Measurements from ENCODE around the gene GABRD.

The GABRD gene

DNA sequence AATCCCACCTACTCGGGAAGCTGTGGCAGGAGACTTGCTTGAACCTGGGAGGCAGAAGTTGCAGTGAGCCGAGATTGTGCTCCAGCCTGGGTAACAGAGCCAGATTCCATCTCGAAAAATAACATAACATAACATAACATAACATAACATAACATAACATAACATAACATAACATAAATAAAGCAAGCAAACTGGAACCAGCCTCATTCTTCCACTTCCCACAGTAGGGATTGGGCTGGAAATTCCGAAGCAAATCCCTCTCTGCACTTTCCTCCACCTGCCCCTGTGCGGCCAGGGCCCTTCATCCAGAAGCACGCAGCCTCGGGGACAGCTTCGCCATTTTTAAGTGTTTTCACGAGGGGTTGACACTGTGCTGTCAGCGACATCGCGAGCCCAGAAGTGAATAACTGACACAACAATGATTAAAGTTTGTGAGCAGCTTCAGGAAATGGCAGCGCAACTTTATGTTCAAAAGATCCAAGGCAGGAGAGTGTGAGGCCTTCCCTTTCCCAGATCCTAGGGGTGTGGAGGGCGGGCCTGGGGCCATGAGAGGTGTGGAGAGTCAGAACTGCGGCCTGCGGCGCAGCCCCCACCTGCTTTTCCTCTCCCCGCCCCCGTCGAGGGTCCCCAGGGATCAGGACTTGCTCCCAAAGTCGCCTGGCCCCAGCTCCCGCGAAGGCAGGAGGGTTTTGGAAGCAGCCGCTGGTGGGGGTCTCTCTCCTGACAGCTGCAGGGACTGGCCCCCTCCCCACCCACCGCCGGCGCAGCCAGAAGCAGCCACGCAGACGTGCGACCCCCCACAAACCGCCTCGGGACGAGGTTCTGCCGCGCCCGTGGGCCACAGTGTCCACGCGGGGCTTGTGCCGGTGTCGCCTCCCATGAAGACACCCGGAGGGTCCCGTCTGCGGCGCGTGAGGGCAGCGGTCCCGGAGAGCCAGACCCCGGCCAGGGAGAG lies 651 bp upstream of the GABRD start:
- no peak for DNase-seq (ENCODE audit: low read depth)

DNA sequence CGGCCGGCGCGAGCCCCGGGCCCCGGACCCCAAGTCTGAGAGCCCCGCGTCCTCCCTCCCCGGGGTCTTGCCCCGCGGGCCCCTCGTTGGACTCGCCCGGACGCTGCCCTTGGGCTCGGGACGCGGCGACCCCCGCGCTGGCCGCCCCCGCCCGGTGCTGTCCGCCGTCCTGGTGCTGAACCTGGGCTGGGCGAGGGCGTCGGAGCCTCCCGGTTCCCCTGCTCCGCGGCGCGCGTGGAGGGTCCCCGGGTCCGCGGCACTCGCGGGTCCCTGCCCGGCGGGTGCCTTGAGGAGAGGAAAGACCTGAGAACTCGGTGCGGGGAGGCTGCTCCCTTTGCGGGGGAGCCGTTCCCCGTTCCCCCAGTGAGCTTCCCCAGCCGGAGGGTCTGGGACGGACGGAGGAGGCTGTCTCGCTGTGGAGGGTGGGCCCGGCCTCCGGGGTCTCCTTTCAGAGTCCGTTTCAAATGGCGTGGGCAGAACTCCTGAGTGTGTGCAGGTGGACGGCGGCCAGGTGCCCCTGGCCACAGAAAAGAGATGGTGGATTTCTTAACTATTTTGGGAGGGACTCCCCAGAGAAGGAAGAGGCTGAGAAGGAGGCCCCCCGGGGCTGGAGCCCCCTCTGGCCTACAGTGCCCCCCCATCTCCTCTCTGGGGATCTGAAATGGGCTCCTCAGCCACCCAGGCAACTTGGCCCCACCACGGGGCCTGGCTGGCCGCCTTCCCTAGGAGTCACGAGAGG lies 595 bp downstream of the GABRD start:
- no peak for DNase-seq (ENCODE audit: low read depth)

DNA sequence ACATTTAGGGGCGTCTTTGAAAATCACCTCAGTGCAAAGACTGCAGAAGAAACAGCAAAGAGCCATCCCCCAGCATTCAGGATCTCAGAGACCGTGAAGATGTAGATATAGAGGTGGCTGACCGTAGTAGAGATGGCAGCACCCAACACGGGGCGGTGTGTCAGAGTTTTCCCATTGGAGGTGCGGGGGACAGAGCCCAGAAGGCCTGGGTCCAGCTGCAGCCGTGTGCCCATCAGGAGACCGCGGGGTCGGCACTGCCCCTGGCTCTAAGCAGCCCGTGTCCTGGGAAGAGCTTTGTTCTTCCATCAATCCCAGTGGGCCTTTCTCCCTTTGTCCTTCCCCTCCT lies 1.1 kb downstream of the GABRD start:
- no peak for DNase-seq (ENCODE audit: low read depth)

DNA sequence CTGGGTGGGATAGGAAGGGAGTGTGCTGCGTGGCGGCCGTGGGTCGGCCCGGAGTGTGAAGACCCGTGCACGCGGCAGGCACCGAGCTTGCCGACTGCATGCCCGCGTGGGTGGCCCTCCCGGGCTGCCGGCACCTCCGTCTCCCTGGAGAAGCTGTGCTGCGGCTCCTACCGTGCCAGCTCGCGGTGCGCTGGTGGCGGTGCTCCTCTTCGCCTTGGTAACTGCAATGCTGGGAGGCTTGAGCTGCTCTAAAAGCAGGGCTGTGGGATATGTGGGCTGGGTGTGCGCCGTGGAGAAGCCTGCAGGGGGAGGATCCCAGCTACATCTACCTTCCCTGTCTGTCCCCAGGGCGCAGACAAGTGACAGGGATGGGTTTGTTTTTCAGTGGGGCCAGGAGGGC lies 2.4 kb downstream of the GABRD start:
- no peak for DNase-seq (ENCODE audit: low read depth)

- no peak for DNase-seq (ENCODE audit: low read depth)
Measured at GRCh38 chr1:2022063-2022770, 3.1 kb downstream of the GABRD start.

DNA sequence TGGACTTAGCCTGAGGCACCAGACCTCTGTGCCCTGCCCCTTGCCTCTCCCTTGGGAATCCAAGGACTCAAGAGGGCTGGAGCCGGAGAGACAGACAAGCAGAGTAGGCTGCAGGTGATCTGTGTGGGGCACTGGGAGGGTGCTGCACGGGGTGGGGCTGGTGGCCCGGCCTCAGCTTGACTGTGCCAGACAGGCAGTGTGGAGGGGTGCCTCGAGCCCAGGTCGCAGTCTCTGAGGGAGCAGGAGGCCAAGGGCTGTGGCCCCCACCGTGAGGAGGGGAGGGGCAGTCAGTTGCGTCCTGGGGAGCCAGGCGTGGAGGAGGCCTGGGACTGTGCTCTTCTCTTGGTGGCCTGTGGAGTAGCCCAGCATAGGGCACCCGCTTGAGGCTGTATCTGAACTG lies 4.0 kb downstream of the GABRD start:
- DNase-seq (ENCODE audit: low read depth) = no peak

DNA sequence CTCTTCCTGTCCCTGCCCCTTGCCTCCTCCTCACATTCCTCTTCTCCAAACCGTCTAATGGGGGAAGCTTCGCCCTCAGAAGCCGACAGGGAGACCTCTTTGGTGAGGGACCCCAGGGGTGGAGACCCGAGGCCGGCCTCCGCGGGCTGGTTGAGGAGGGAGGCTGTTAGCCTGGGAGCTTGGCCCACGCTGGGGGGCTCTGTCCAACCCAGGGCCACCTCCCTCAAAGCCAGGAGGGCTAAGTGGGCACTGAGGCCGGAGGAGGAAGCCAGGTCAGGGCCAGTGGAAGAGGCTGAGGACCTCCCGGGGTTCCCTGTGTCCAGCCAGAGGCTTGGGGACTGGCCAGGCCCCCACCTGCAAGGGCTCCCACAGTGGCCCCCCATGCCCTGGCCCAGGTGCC lies 5.3 kb downstream of the GABRD start:
- DNase-seq (ENCODE audit: low read depth) = no peak

- no peak for DNase-seq (ENCODE audit: low read depth)
Measured at GRCh38 chr1:2024887-2025286, 5.7 kb downstream of the GABRD start.

DNA sequence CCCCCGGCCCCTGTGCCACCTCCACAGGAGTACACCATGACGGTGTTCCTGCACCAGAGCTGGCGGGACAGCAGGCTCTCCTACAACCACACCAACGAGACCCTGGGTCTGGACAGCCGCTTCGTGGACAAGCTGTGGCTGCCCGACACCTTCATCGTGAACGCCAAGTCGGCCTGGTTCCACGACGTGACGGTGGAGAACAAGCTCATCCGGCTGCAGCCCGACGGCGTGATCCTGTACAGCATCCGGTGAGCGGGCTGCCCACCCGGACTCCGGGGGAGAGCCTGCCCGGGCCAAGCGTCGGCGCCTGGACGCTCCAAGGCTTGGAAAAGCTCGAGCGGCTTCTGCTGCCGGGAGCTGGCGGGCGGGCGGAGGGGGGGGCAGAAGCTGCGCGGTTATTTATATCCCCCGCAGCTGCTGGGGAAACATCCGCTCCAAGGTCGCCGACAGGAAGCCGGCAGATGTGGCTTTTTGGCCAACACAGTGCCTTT lies 6.4 kb downstream of the GABRD start:
- no peak for DNase-seq (ENCODE audit: low read depth)

DNA sequence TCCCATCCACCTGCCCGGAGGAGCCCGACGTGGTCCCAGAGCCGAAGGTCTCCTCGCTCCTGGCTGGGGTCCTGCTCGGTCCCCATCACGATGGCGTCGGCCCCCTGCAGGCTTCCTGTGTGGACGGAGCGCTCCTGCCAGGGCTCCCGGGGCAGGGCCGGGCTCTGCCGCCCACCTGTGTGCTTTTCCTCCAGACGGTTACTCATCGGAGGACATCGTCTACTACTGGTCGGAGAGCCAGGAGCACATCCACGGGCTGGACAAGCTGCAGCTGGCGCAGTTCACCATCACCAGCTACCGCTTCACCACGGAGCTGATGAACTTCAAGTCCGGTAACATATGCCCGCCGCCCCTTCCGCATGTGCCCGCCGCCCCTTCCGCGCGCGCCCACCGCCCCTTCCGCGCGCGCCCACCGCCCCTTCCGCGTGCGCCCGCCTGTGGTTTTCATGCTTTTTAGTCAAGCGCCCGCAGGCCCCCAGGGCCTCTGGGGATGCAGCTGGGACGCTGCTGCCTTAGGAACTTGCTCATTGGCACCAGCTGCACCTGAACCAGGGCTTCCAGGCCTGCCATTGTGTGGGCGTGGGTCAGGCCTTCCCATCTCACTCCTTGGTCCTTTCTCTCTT lies 8.9 kb downstream of the GABRD start:
- no peak for DNase-seq (ENCODE audit: low read depth)

DNA sequence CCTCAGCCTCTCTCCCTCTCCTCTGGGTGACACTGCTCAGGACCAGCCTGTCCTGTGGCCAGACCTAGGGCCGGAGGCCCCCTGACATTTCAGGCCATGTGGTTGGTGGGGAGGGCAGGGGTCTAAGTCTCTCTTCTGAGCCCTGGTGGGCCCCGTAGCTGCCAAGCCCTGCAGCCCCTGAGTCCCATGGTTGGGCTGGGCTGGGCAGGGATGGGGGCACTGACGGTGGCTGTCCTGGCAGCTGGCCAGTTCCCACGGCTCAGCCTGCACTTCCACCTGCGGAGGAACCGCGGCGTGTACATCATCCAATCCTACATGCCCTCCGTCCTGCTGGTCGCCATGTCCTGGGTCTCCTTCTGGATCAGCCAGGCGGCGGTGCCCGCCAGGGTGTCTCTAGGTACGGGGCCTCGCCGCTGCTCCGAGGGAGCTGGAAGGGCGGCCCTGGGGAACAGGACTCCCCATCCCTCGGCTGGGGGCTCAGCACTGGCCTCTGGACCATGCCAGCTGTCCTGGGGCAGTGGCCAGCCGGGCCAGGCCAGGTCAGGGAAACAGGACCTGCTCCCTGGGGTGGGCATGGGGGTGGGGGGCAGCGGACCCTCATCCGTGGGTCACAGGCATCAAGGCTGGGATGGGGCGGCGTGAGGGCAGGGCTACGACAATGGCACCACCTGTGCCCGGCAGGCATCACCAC lies 9.9 kb downstream of the GABRD start:
- no peak for DNase-seq (ENCODE audit: low read depth)

- DNase-seq (ENCODE audit: low read depth) = no peak
Measured at GRCh38 chr1:2029561-2029960, 10.4 kb downstream of the GABRD start.

DNA sequence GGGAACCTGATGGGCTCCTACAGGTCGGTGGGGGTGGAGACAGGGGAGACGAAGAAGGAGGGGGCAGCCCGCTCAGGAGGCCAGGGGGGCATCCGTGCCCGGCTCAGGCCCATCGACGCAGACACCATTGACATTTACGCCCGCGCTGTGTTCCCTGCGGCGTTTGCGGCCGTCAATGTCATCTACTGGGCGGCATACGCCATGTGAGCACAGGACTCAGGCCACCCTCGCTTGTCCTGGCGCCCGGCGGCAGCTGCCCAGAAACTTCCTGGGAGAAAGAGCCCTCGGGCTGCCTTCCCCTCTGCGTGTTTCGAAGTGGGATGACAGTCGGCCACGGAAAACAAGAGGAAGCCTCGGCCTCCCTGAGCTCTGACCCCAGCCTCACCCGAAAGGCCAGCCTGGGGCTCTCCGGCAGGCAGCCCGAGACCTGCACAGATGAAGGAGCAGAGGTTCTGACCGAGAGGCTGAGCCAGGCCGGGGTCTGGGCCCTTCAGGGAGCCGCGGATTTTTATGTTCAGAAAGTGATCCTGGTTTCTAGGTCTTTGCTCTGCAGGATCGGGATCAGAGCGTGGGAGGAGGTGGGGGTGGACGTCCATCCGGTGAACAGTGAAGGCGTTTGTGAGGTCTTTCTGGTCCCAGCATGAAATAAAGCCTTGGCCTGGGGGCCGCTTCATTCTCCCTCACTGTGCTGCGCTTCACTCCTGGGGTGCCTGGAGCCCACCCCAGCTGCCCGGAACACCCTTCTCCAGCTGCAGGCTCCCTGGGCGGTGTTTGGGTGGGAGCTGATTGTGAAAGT lies 11.1 kb downstream of the GABRD start:
- DNase-seq (ENCODE audit: low read depth) = no peak

DNA sequence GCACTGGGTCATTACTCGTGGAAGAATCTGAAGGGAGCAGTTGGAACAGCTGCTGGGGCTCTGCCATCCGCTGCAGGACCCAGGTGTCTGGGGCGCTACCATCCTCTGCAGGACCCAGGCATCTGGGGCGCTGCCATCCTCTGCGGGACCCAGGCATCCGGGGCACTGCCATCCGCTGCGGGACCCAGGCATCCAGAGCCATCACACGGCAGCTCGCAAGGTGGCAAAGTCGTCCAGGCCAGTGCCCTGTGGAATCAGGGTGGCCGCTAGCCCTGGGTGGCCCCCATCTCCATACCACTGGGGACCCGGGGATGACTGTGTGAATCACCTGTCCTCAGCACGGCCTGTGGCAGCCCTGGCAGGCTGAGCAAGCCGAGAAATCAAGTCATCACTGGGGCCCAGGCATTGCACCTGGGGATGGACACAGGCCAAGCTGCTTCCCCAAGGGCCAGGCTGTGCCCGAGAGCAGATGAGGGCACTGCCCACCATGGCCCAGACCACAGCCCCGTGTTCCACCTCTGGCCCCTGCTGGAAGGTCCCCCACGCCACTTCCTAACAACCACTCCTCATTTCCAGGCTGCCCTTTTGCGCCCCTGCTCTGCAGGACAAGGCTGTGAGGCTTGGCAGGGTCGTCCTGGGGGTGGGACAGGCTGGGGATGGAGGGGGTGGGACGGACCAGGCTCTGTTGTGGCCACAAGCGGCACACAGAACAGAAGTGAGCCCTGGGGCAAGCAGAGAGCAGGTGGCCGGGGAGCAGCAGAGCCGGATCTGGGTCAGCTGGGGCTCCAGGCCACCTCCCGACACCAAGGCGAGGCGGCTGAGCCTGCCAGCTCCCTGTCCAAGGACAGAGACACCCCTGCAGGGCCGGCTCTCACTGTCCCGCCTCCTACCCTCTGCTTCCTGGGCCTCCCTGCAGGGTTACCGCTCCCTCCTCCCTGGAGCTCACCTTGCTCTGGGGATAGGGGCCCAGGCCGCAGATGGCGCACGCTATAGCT lies 12.7 kb downstream of the GABRD start:
- no peak for DNase-seq (ENCODE audit: low read depth)

DNA sequence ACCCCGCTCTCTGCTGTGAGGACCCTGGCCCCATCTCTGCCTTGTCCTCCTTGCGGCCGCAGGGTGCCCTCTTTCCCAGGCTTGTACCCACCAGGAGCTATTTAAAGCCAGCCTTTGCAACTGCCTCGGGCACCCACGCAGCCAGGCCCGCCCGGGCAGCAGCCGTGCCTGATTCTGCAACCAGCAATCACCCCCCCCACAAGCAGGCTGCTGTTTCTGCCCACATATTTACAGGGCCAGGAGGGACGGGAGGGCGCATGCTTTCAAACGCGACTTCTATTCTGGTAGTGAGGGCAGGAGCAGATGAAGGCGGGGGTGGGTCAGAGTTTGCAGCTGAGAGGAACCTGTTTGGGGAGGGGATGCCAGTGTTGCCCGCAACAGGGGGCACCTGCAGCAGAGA lies 13.6 kb downstream of the GABRD start:
- no peak for DNase-seq (ENCODE audit: low read depth)

GRCh38 chr1:2033165-2033564 lies 14.0 kb downstream of the GABRD start:
- no peak for DNase-seq (ENCODE audit: low read depth)

GRCh38 chr1:2036287-2036686 lies 17.1 kb downstream of the GABRD start:
- no peak for DNase-seq (ENCODE audit: low read depth)

GRCh38 chr1:2037314-2037979 lies 18.3 kb downstream of the GABRD start:
- no peak for DNase-seq (ENCODE audit: low read depth)

DNA sequence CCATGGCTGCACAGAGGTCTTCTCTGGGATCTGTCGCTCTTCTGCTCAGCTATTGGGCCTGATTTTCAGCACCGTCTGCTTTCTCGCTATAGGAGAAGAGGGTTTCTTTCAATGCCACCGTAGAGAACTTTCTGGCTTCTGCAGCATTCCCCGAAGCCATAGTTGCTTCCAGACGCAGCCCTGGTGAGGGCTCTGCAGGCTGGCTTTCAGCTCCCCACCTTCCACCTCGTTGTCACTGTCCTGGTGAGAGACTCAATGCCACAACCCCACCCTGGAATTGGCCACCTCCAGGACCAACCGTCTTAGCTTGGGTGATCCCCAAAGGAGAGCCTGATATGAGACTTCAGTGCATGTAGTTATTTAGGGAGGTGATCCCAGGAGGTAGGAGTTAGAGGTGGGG lies 19.1 kb downstream of the GABRD start:
- no peak for DNase-seq (ENCODE audit: low read depth)

All from stimulated activated CD8-positive, alpha-beta memory T cell treated with anti-CD3 and anti-CD28 coated beads, Interleukin-15, amount 100 ng/mL, for 24 hours (primary cell).